Pancreas (tissue), 10 donors: Measurements from ENCODE around the gene SH3RF3. TPM values are rescaled to one million over a fixed set of nuclear protein-coding genes. Genes with fewer than 3 reads are reported as not detected.

Source experiments
- ATAC-seq, 4 donors: fragments of 200-7000 bp; cut with Tn5 transposase; one replicate each; pipeline versions ENCODE4 v1.8.0 to v1.9.1; 2020; ENCODE audit warnings: mild to moderate bottlenecking in 4 of 4, moderate library complexity in 4 of 4
- DNase-seq, 6 donors: peaks; one replicate each; pipeline ENCODE4 v3.0.0-alpha.2; 2020
- FAIRE-seq: peaks from 2 replicates; lab custom pipeline; 2012; peaks lifted over from hg19 to GRCh38; lab: Jason Lieb, UNC
- H3K27ac ChIP-seq, 4 donors: fragments of 200-600 bp; sonication (generic); 1 replicate in 3 of 4; 2 replicates in 1 of 4; pipeline versions ENCODE4 v1.5.0 to v1.8.0; 2020
- H3K27me3 ChIP-seq, 4 donors: fragments of 200-600 bp; one replicate each; pipeline ENCODE4 v1.8.0; 2021
- H3K36me3 ChIP-seq, 3 donors: fragments of 200-600 bp; sonication (generic) in 1 of 3; one replicate each; pipeline versions ENCODE4 v1.5.0 to v1.8.0; 2020 to 2021
- H3K4me1 ChIP-seq, 3 donors: fragments of 200-600 bp; one replicate each; pipeline ENCODE4 v1.8.0; 2021
- H3K4me3 ChIP-seq, 4 donors: fragments of 200-600 bp; sonication (generic) in 2 of 4; one replicate each; pipeline versions ENCODE4 v1.5.0 to v1.8.0; 2020 to 2021
- H3K9me3 ChIP-seq, 4 donors: fragments of 200-600 bp; one replicate each; pipeline ENCODE4 v1.8.0; 2021
- WGBS, 2 donors: extraction: QIAGEN DNeasy Blood & Tissue Kit; methylation state at CpG; one replicate each; pipeline ENCODE4 v1.1.7; 2013; 5-methylcytosine and 5-hydroxymethylcytosine counted together
- intact Hi-C, 3 donors: fragments of 100-400 bp; cut with DNase I; formaldehyde crosslinking; loops; one replicate each; pipeline versions ENCODE4 v1.11.1 to v1.14.2; 2022
- polyA plus RNA-seq, 2 donors: library from polyadenylated mRNA; stranded (reverse); fragments of 200-250 nt; gene quantifications; one replicate each; pipeline ENCODE4 v1.2.3, GENCODE V29; 2013
- total RNA-seq, 6 donors: library from RNA; stranded (reverse); fragmentation: NEBNext Ultra II Directional in 4 of 6; extraction: Animal tissue kit (Norgen Biotek cat#: 25700) in 4 of 6; gene quantifications; one replicate each; pipeline versions ENCODE4 v1.2.1 to v1.2.4, GENCODE V29; 2021 to 2023
- TF ChIP-seq, protein P1 (sequence below), 4 donors: fragments of 200-600 bp; sonication (generic) in 3 of 4; IDR thresholded peaks; one replicate each; pipeline versions ENCODE4 v1.5.0 to v1.8.0; 2021; ENCODE audit warnings: antibody characterized with exemption in 4 of 4
- donor health status: healthy with polysubstance abuse.
- donor health status: DM: no; HTN: no; CAD: no; lungs with moderate emphysema.
- donor health status: DM: no; HTN: no; CAD: no.
- donor health status: control.
- donor health status: control.
- donor health status: Bipolar disorder and iron deficiency.
- donor health status: DM: yes; HTN: yes; CAD: no.
- donor health status: DM: no; HTN: no; CAD: no.
- donor health status: DM: no; HTN: no; CAD: no.
- donor health status: DM: yes; HTN: yes; CAD: no.

SH3RF3 gene
- total and polyA plus RNA-seq, 8 donors: 1.1 to 3.5 (median 1.8) TPM

- no peak for DNase-seq
- intact Hi-C loops: no loop called here
- Histone ChIP-seq H3K36me3 (no peaks in the 10 kb centered on the region), H3K27ac (no peak overlapping the region), H3K4me3 (no peak overlapping the region), H3K9me3 (no peaks in the 10 kb centered on the region), H3K27me3 (no peaks in the 10 kb centered on the region), H3K4me1 (peaks cover 0 to 5% (median 5%) of the 10 kb centered on the region in 3 donors)
- 93 to 97% methylated on average over 6 of the region's 6 CpGs for WGBS, 2 donors
- TF ChIP-seq, protein P1, sequence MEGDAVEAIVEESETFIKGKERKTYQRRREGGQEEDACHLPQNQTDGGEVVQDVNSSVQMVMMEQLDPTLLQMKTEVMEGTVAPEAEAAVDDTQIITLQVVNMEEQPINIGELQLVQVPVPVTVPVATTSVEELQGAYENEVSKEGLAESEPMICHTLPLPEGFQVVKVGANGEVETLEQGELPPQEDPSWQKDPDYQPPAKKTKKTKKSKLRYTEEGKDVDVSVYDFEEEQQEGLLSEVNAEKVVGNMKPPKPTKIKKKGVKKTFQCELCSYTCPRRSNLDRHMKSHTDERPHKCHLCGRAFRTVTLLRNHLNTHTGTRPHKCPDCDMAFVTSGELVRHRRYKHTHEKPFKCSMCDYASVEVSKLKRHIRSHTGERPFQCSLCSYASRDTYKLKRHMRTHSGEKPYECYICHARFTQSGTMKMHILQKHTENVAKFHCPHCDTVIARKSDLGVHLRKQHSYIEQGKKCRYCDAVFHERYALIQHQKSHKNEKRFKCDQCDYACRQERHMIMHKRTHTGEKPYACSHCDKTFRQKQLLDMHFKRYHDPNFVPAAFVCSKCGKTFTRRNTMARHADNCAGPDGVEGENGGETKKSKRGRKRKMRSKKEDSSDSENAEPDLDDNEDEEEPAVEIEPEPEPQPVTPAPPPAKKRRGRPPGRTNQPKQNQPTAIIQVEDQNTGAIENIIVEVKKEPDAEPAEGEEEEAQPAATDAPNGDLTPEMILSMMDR (IDR thresholded peaks at IDR 0.05): no peak
- no peak for ATAC-seq
- no peak for FAIRE-seq
Measured at GRCh38 chr2:109226622-109227021, 97.6 kb downstream of the SH3RF3 start.

DNA sequence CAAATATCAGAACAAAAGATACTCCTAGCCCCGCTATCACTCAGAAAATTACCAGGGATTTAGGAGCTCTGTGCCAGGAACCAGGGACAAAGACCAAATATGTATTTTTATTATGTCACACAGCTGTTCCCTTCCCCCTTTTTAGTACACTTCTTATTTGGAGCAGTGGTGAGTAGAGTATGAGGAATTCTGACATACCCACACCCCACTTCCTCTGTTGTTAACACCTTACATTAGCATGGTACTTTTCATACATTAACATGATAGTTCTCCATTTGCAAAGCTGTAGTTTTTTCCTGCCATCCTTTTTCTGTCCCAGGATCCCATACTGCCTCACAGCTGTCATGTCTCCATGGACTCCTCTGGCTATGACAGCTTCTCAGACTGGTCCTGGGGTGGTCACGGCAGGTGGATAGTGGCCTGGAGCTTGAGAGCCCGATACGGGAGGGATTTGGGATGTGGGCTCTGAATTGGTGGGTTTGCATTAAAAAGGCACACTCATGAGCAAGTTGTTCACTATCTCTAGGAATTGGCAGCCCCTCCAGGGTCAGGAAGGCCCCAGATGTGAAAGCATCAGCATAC lies 100.2 kb downstream of the SH3RF3 start:
- TF ChIP-seq, protein P1 (IDR thresholded peaks at IDR 0.05): no peak
- Histone ChIP-seq H3K27me3 (no peaks in the 10 kb centered on the region), H3K9me3 (no peaks in the 10 kb centered on the region), H3K27ac (no peak overlapping the region), H3K36me3 (no peaks in the 10 kb centered on the region), H3K4me1 (peaks cover 0 to 5% (median 5%) of the 10 kb centered on the region in 3 donors), H3K4me3 (no peak overlapping the region)
- 87 to 92% methylated on average over 4 of the region's 4 CpGs for WGBS, 2 donors
- intact Hi-C loops: no loop called here
- ATAC-seq: no peak
- no peak for DNase-seq
- FAIRE-seq: no peak

- 32 to 36% methylated on average over 7 of the region's 7 CpGs for WGBS, 2 donors
- no peaks in the 10 kb centered on the region for H3K27me3 ChIP-seq
- no peaks in the 10 kb centered on the region for H3K9me3 ChIP-seq
- intact Hi-C loops: no loop called here
- no peak overlapping the region for H3K27ac ChIP-seq
- DNase-seq (no peak), ATAC-seq (peak in 2 of 4 donors; percentile 25 to 45), FAIRE-seq (no peak)
- TF ChIP-seq, protein P1 (IDR thresholded peaks at IDR 0.05): no peak
- peaks cover 0 to 5% (median under 1%) of the 10 kb centered on the region in 3 donors for H3K4me1 ChIP-seq
- no peaks in the 10 kb centered on the region for H3K36me3 ChIP-seq
- no peak overlapping the region for H3K4me3 ChIP-seq
Measured at GRCh38 chr2:109230941-109231420, 102.0 kb downstream of the SH3RF3 start.

DNA sequence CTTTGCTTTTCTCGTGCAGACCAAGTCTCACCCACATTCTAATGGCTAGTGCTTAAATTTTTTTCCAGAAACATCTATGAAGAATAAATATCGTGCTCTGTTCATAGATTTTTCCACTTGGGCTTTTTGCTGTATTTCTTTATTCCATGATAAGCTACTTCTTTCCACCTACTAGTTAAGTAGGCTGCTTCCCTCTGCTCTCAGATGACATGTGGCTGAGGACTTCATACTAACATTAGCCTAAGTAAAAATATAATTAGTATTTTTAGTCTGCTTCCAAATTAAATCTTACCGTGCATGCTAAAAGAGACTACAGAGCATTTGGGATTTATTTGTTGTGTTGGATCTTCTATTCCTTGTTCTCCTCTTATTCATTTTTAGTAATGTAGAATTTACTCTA lies 102.4 kb downstream of the SH3RF3 start:
- Histone ChIP-seq H3K4me1 (peaks cover 0 to 5% (median 0%) of the 10 kb centered on the region in 3 donors), H3K9me3 (no peaks in the 10 kb centered on the region), H3K36me3 (no peaks in the 10 kb centered on the region), H3K4me3 (no peak overlapping the region), H3K27ac (no peak overlapping the region), H3K27me3 (no peaks in the 10 kb centered on the region)
- FAIRE-seq (no peak), DNase-seq (no peak), ATAC-seq (no peak)
- WGBS, 2 donors: 35 to 51% methylated on average over 3 of the region's 3 CpGs
- intact Hi-C loops: no loop called here
- TF ChIP-seq, protein P1 (IDR thresholded peaks at IDR 0.05): no peak

DNA sequence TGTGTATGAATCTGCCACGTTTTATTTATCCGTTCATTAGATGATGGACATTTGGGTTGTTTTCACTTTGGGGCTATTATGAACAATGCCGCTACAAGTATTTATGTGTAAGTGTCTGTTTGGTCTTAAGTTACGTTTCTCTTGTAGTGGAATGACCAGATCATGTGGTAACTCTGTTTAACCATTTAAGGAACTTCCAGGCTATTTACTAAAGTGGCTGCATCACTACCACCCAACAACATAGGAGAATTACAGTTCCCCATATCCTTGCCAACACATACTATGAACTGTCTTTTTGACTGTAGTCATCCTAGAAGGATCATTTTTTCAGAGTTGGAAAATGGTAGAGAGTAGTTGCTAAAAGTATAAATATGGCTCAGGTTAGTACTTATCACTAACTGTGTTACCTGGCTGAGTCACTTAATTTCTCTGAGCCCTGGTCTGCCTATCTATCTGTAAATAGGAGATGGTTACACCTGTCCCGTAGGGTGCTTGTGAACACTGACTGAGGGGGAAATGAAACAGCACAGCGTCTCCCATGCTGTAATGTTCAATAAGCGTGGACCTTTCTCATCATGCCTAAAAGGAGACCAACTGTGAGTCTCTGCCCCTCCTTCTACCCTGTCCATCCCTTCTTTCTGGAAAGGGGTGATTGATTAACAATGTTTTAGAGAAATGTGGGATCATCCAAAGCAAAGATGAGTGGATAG lies 103.1 kb downstream of the SH3RF3 start:
- no peak overlapping the region for H3K4me3 ChIP-seq
- ATAC-seq: no peak
- H3K4me1 ChIP-seq: peaks cover 0 to 5% (median 0%) of the 10 kb centered on the region in 3 donors
- no peaks in the 10 kb centered on the region for H3K27me3 ChIP-seq
- intact Hi-C loops: no loop called here
- H3K9me3 ChIP-seq: no peaks in the 10 kb centered on the region
- H3K36me3 ChIP-seq: no peaks in the 10 kb centered on the region
- H3K27ac ChIP-seq: no peak overlapping the region
- FAIRE-seq: no peak
- no peak for DNase-seq
- 61 to 75% methylated on average over 7 of the region's 7 CpGs for WGBS, 2 donors
- TF ChIP-seq, protein P1 (IDR thresholded peaks at IDR 0.05): no peak
